IMR-90 (cell line): Measurements from ENCODE around the gene GRHL3. TPM values are rescaled to one million over a fixed set of nuclear protein-coding genes. Genes with fewer than 3 reads are reported as not detected.

Source experiments
- ATAC-seq: fragments of 200-7000 bp; cut with Tn5 transposase; 2 replicates; pipeline ENCODE4 v1.9.1; 2020; ENCODE audit warnings: low read depth, mild to moderate bottlenecking, moderate library complexity
- BruUV-seq: library from RNA; stranded (reverse); fragments of 400-500 nt; replicated peaks from 2 replicates; lab custom pipeline; 2021; lab: Mats Ljungman, UMichigan
- CTCF ChIA-PET: fragments of 300-600 bp; formaldehyde crosslinking; extraction: SDS; loops from one replicate; lab custom pipeline; 2021; ENCODE audit warnings: antibody characterized with exemption; lab: Yijun Ruan, JAX
- POLR2A ChIA-PET: fragments of 300-600 bp; sonication (Branson Sonifier 250); formaldehyde crosslinking; loops from one replicate; lab custom pipeline; 2022; ENCODE audit warnings: antibody characterized with exemption; ENCODE audit not compliant: unreplicated experiment; lab: Charles Lee
- DNase-seq: peaks from one replicate; pipeline ENCODE4 v3.0.0; 2013
- H2AFZ ChIP-seq: replicated peaks from 2 replicates; pipeline ENCODE3; 2013; ENCODE audit warnings: low read length, mild to moderate bottlenecking; ENCODE audit not compliant: poor library complexity
- H2AK5ac ChIP-seq: 2 replicates; pipeline ENCODE4 v1.6.1; 2013; ENCODE audit warnings: low read depth, low read length, inconsistent platforms
- H2AK9ac ChIP-seq: replicated peaks from 2 replicates; pipeline ENCODE3; 2013; ENCODE audit warnings: mild to moderate bottlenecking, low read depth, low read length, moderate library complexity; ENCODE audit not compliant: poor library complexity
- H2BK120ac ChIP-seq: 2 replicates; pipeline ENCODE4 v1.6.1; 2013; ENCODE audit warnings: low read depth, low read length, inconsistent platforms
- H2BK15ac ChIP-seq: 3 replicates; pipeline ENCODE4 v1.6.1; 2013; ENCODE audit warnings: low read depth, low read length, inconsistent platforms
- H2BK20ac ChIP-seq: 2 replicates; pipeline ENCODE4 v1.6.1; 2013; ENCODE audit warnings: low read depth, mild to moderate bottlenecking, inconsistent platforms, low read length, moderate library complexity
- H2BK5ac ChIP-seq: 2 replicates; pipeline ENCODE4 v1.6.1; 2013; ENCODE audit warnings: mild to moderate bottlenecking, low read depth, low read length, inconsistent platforms; ENCODE audit not compliant: poor library complexity, severe bottlenecking
- H3K14ac ChIP-seq: replicated peaks from 2 replicates; pipeline ENCODE4 v1.6.1; 2013; ENCODE audit warnings: low read depth, low read length, inconsistent platforms
- H3K18ac ChIP-seq: 2 replicates; pipeline ENCODE4 v1.6.1; 2013; ENCODE audit warnings: low read depth, low read length, control low read depth
- H3K23ac ChIP-seq: 2 replicates; pipeline ENCODE4 v1.6.1; 2013; ENCODE audit warnings: low read depth, low read length, inconsistent platforms
- H3K27ac ChIP-seq: 2 replicates; pipeline ENCODE4 v1.5.1; 2013; ENCODE audit warnings: mild to moderate bottlenecking, control low read depth, low read length; ENCODE audit not compliant: insufficient read depth
- H3K27me3 ChIP-seq: 2 replicates; pipeline ENCODE4 v1.6.1; 2013; ENCODE audit warnings: low read length; ENCODE audit not compliant: control insufficient read depth, insufficient read depth
- H3K36me3 ChIP-seq: 2 replicates; pipeline ENCODE4 v1.6.1; 2013; ENCODE audit warnings: low read length, mixed read lengths; ENCODE audit not compliant: control insufficient read depth, insufficient read depth
- H3K4ac ChIP-seq: 2 replicates; pipeline ENCODE4 v1.6.1; 2013; ENCODE audit warnings: low read depth, low read length, inconsistent platforms
- H3K4me1 ChIP-seq: 2 replicates; pipeline ENCODE4 v1.6.1; 2013; ENCODE audit warnings: low read length, mixed read lengths; ENCODE audit not compliant: control insufficient read depth, insufficient read depth
- H3K4me2 ChIP-seq: 2 replicates; pipeline ENCODE4 v1.6.1; 2013; ENCODE audit warnings: low read depth, mild to moderate bottlenecking, control low read depth, low read length, moderate library complexity
- H3K4me3 ChIP-seq: 2 replicates; pipeline ENCODE4 v1.5.1; 2013; ENCODE audit warnings: low read depth, mild to moderate bottlenecking, control low read depth, low read length, moderate library complexity; ENCODE audit not compliant: insufficient read depth
- H3K56ac ChIP-seq: 2 replicates; pipeline ENCODE4 v1.6.1; 2013; ENCODE audit warnings: low read length, inconsistent platforms; ENCODE audit not compliant: insufficient read depth; ENCODE audit errors: extremely low read depth
- H3K79me1 ChIP-seq, 2 experiments: 2 replicates each; pipeline ENCODE4 v1.6.1; 2013; ENCODE audit warnings: low read length in 2 of 2, inconsistent platforms in 1 of 2, low read depth in 1 of 2
- H3K9ac ChIP-seq: 2 replicates; pipeline ENCODE4 v1.6.1; 2013; ENCODE audit warnings: low read depth, low read length, control low read depth
- H3K9me1 ChIP-seq: 2 replicates; pipeline ENCODE4 v1.6.1; 2013; ENCODE audit warnings: low read length, inconsistent platforms; ENCODE audit not compliant: insufficient read depth
- H3K9me3 ChIP-seq: 2 replicates; pipeline ENCODE4 v1.6.1; 2013; ENCODE audit warnings: low read length; ENCODE audit not compliant: control insufficient read depth, insufficient read depth
- H4K20me1 ChIP-seq: 2 replicates; pipeline ENCODE4 v1.6.1; 2013; ENCODE audit warnings: low read length, inconsistent platforms; ENCODE audit not compliant: insufficient read depth
- H4K5ac ChIP-seq: 2 replicates; pipeline ENCODE4 v1.6.1; 2013; ENCODE audit warnings: mild to moderate bottlenecking, low read depth, low read length, control low read depth
- H4K8ac ChIP-seq, 2 experiments: 2 replicates each; pipeline ENCODE4 v1.6.1; 2013; ENCODE audit warnings: low read depth in 2 of 2, low read length in 2 of 2, control low read depth in 1 of 2, inconsistent platforms in 1 of 2
- H4K91ac ChIP-seq: 2 replicates; pipeline ENCODE4 v1.6.1; 2013; ENCODE audit warnings: low read depth, low read length, inconsistent platforms; ENCODE audit not compliant: insufficient read depth
- BHLHE40 ChIP-seq: fragments of 150-350 bp; IDR thresholded peaks from 2 replicates; pipeline ENCODE4 v1.6.1; 2016; ENCODE audit warnings: mild to moderate bottlenecking, low read depth, low read length
- CEBPB ChIP-seq: IDR thresholded peaks from 2 replicates; pipeline ENCODE4 v1.6.1; 2012; ENCODE audit warnings: low read depth, low read length, improper control_type of control experiment
- CHD1 ChIP-seq: IDR thresholded peaks from 2 replicates; pipeline ENCODE4 v1.6.1; 2012; ENCODE audit warnings: low read depth, low read length, improper control_type of control experiment
- FOS ChIP-seq: fragments of 150-350 bp; IDR thresholded peaks from 2 replicates; pipeline ENCODE4 v1.6.1; 2016; ENCODE audit warnings: low read depth, low read length
- MAFK ChIP-seq: IDR thresholded peaks from 2 replicates; pipeline ENCODE4 v1.6.1; 2012; ENCODE audit warnings: low read depth, low read length, improper control_type of control experiment
- MAZ ChIP-seq: IDR thresholded peaks from 2 replicates; pipeline ENCODE4 v1.6.1; 2012; ENCODE audit warnings: low read depth, mild to moderate bottlenecking, low read length, improper control_type of control experiment, moderate library complexity, borderline replicate concordance
- MXI1 ChIP-seq: IDR thresholded peaks from 2 replicates; pipeline ENCODE4 v1.6.1; 2012; ENCODE audit warnings: low read depth, mild to moderate bottlenecking, low read length, moderate library complexity, borderline replicate concordance
- NFE2L2 ChIP-seq: fragments of 150-350 bp; IDR thresholded peaks from 2 replicates; pipeline ENCODE4 v1.6.1; 2016; ENCODE audit warnings: low read depth, mild to moderate bottlenecking, low read length
- POLR2A ChIP-seq: IDR thresholded peaks from 2 replicates; pipeline ENCODE4 v1.6.1; 2012; ENCODE audit warnings: mild to moderate bottlenecking, low read depth, low read length
- RAD21 ChIP-seq: IDR thresholded peaks from 2 replicates; pipeline ENCODE4 v1.6.1; 2012; ENCODE audit warnings: low read length, improper control_type of control experiment
- RCOR1 ChIP-seq: IDR thresholded peaks from 2 replicates; pipeline ENCODE4 v1.6.1; 2012; ENCODE audit warnings: mild to moderate bottlenecking, low read length, improper control_type of control experiment; ENCODE audit not compliant: insufficient replicate concordance
- RFX5 ChIP-seq: IDR thresholded peaks from 2 replicates; pipeline ENCODE4 v1.8.0; 2012; ENCODE audit warnings: low read depth, mild to moderate bottlenecking, low read length, moderate library complexity
- SMC3 ChIP-seq: fragments of 150-350 bp; IDR thresholded peaks from 2 replicates; pipeline ENCODE4 v1.6.1; 2016; ENCODE audit warnings: low read depth, mild to moderate bottlenecking, antibody characterized with exemption, low read length, moderate library complexity
- WGBS, 2 experiments: methylation state at CpG; one replicate each; pipeline versions ENCODE4 v1.1.5 to v1.1.7; 2013; ENCODE audit warnings: missing lambda C conversion rate in 2 of 2; ENCODE audit not compliant: insufficient read length in 1 of 2; ENCODE audit errors: extremely low coverage in 2 of 2; 5-methylcytosine and 5-hydroxymethylcytosine counted together
- dilution Hi-C: fragments of 300-500 bp; cut with HindIII; formaldehyde crosslinking; loops from one replicate; pipeline ENCODE4 v1.14.3; 2018; ENCODE audit warnings: low sequenced_read_pairs; ENCODE audit not compliant: unreplicated experiment
- in situ Hi-C: fragments of 300-500 bp; cut with MboI; formaldehyde crosslinking; loops from 3 replicates; pipeline ENCODE4 v1.14.3; 2019; ENCODE audit warnings: low sequenced_read_pairs, inconsistent platforms, mixed read lengths
- intact Hi-C: fragments of 100-400 bp; cut with micrococcal nuclease; formaldehyde crosslinking; loops from 2 replicates; pipeline ENCODE4 v1.10.0; 2022
- polyA plus RNA-seq, 3 experiments: library from polyadenylated mRNA; depleted of rRNA; stranded (reverse); fragments of >200 nt; gene quantifications; 2 replicates each; pipeline ENCODE4 v1.2.3, GENCODE V29; 2012; ENCODE audit warnings: low replicate concordance in 1 of 3
- total RNA-seq: library from RNA; depleted of rRNA; stranded (reverse); fragments of >200 nt; gene quantifications from 2 replicates; pipeline ENCODE4 v1.2.3, GENCODE V29; 2012
- TF ChIP-seq, protein P1 (sequence below): fragments of 150-350 bp; IDR thresholded peaks from 2 replicates; pipeline ENCODE4 v1.6.1; 2016; ENCODE audit warnings: low read depth, mild to moderate bottlenecking, low read length, moderate library complexity, borderline replicate concordance
- TF ChIP-seq, protein P2 (sequence below): fragments of 150-350 bp; IDR thresholded peaks from 2 replicates; pipeline ENCODE4 v1.6.1; 2017; ENCODE audit warnings: mild to moderate bottlenecking, antibody characterized with exemption, low read length, low read depth
- TF ChIP-seq, protein P3 (sequence below): conservative IDR thresholded peaks from 2 replicates; pipeline ENCODE4 v1.5.1; 2012; ENCODE audit warnings: mild to moderate bottlenecking, low read depth, low read length, improper control_type of control experiment

Gene GRHL3
- total and polyA plus RNA-seq, 2 of the 4 experiments (the other 2 are of a cell fraction), result not detected

DNA sequence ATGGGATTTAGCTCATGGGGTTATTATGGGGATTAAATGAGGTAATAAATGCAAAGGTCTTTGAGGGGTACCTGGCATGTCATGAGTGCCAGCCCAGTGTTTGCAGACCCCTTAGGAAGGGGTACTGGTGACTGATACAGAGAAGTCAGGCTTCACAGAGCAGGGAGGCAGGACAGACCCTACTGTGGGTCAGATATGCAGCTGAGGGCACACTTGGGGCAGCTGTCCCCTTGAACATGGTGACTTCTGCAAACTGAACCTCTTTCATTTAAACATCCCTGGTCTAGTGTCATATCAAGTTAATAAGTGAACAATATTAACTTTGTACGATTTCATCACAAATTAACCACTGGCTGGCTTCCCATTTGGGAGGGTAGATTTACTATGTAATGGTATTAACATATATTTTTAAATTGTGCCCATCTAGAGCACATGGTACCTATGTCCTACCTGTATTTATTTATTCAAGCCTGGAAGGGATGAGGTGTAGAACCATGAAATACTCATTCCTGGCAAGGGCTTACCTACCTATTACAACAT, 68.5 kb downstream of the GRHL3 start:
- no peak overlapping the region for H2BK15ac ChIP-seq
- POLR2A ChIA-PET, result no interaction called here
- no peaks in the 10 kb centered on the region for H3K36me3 ChIP-seq

More for the DNA sequence above, 68.5 kb downstream of the GRHL3 start:
- H3K9me3 ChIP-seq, result no peaks in the 10 kb centered on the region
- H3K23ac ChIP-seq, result no peak overlapping the region
- no peak for DNase-seq
- no peaks in the 10 kb centered on the region for H3K27me3 ChIP-seq
- no peak overlapping the region for H4K91ac ChIP-seq
- H3K4me1 ChIP-seq, result peaks cover 14% of the 10 kb centered on the region
- peaks cover 19% of the 10 kb centered on the region for H3K9me1 ChIP-seq
- no peak for TF ChIP-seq CEBPB
- TF ChIP-seq MXI1, result no peak
- no peak for TF ChIP-seq POLR2A
- TF ChIP-seq, protein P1, sequence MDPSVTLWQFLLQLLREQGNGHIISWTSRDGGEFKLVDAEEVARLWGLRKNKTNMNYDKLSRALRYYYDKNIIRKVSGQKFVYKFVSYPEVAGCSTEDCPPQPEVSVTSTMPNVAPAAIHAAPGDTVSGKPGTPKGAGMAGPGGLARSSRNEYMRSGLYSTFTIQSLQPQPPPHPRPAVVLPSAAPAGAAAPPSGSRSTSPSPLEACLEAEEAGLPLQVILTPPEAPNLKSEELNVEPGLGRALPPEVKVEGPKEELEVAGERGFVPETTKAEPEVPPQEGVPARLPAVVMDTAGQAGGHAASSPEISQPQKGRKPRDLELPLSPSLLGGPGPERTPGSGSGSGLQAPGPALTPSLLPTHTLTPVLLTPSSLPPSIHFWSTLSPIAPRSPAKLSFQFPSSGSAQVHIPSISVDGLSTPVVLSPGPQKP, result no peak
- TF ChIP-seq, protein P2, sequence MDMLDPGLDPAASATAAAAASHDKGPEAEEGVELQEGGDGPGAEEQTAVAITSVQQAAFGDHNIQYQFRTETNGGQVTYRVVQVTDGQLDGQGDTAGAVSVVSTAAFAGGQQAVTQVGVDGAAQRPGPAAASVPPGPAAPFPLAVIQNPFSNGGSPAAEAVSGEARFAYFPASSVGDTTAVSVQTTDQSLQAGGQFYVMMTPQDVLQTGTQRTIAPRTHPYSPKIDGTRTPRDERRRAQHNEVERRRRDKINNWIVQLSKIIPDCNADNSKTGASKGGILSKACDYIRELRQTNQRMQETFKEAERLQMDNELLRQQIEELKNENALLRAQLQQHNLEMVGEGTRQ, result no peak
- no peak for TF ChIP-seq RAD21
- no peak for TF ChIP-seq SMC3
- TF ChIP-seq MAFK, result no peak
- no peak for TF ChIP-seq RCOR1
- no peak for TF ChIP-seq RFX5
- TF ChIP-seq CHD1, result no peak
- no peak for TF ChIP-seq BHLHE40
- TF ChIP-seq FOS, result no peak
- TF ChIP-seq, protein P3, sequence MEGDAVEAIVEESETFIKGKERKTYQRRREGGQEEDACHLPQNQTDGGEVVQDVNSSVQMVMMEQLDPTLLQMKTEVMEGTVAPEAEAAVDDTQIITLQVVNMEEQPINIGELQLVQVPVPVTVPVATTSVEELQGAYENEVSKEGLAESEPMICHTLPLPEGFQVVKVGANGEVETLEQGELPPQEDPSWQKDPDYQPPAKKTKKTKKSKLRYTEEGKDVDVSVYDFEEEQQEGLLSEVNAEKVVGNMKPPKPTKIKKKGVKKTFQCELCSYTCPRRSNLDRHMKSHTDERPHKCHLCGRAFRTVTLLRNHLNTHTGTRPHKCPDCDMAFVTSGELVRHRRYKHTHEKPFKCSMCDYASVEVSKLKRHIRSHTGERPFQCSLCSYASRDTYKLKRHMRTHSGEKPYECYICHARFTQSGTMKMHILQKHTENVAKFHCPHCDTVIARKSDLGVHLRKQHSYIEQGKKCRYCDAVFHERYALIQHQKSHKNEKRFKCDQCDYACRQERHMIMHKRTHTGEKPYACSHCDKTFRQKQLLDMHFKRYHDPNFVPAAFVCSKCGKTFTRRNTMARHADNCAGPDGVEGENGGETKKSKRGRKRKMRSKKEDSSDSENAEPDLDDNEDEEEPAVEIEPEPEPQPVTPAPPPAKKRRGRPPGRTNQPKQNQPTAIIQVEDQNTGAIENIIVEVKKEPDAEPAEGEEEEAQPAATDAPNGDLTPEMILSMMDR, result no peak
- no peak for TF ChIP-seq MAZ
- no peak for TF ChIP-seq NFE2L2
- WGBS, 2 experiments, result no CpG with 5 or more reads among the region's 1 CpG
- H2BK120ac ChIP-seq, result no peak overlapping the region
- CTCF ChIA-PET, result interaction anchor here (4.6 kb wide), 1 partner anchor 186 kb away, joined by 18 read pairs; no protein-coding TSS in a partner anchor
- no peak overlapping the region for H3K18ac ChIP-seq
- H3K4me3 ChIP-seq, result no peak overlapping the region
- no peak overlapping the region for H3K56ac ChIP-seq
- H2AFZ ChIP-seq, result no peak overlapping the region
- peaks cover 0 to 21% of the 10 kb centered on the region in 2 experiments; a peak in 1 of 4 replicates for H3K79me1 ChIP-seq
- H4K5ac ChIP-seq, result no peak overlapping the region
- H4K20me1 ChIP-seq, result peaks cover 4% of the 10 kb centered on the region; the same call in 1 of the 2 replicates
- dilution Hi-C loops, result no loop called here
- intact Hi-C loops, result loop anchor here (10.0 kb wide), 1 partner anchor 93 kb away; no protein-coding TSS in a partner anchor
- no peak overlapping the region for H3K9ac ChIP-seq
- no peak overlapping the region for H3K4ac ChIP-seq
- BruUV-seq, result no TSS peak
- H3K4me2 ChIP-seq, result no peak overlapping the region
- H3K27ac ChIP-seq, result no peak overlapping the region
- no peak overlapping the region for H4K8ac ChIP-seq
- H2AK5ac ChIP-seq, result no peak overlapping the region
- H2BK5ac ChIP-seq, result no peak overlapping the region
- no peak overlapping the region for H2BK20ac ChIP-seq
- H2AK9ac ChIP-seq, result no peak overlapping the region
- in situ Hi-C loops, result no loop called here
- no peak for ATAC-seq
- no peak overlapping the region for H3K14ac ChIP-seq
